ENCODE results near the gene NRG2. TPM values are rescaled to one million over a fixed set of nuclear protein-coding genes. Genes with fewer than 3 reads are reported as not detected.

Gene NRG2
- total RNA-seq, 1 experiment from 2014 or later = 0.17 TPM

DNA sequence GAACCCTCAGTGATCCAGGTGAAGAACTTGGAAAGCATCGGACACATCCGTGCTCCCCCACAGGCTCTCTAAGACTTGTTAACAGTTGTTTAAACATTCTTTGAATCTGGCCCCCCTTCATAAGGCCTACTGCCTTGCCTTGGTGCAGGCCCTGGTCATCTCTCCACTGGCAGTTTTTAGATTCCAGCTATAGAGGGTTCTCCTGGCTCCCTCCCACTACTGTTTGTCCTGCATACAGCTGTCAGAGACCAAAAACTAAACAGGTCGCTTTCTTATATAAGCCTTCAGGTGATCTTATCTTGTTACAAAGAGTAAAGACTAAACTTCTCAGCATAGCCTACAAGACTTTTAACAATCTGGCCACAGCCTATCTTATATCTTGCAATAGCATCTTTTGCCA is 32.3 kb downstream of the NRG2 start:
- DNase-seq (ENCODE audit: low read depth) = no peak

DNA sequence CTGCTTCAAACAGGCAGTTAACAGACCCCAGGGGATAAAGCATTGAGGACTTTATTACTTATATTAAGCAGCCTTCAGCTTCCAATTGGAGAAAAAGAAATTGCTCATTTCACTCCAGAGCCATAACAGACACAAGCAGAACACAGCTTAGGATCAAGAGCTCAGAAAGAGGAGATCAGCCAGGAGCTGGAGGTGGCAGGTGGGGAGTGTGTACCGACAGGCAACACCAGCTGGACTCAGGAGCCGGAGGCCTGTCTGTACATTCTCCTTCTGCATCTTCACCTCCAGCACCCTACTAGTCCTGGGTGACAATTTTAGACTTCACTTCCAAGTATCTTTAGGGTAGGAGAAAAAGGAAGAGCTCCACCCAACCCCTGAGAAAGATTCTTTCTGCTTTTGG is 35.8 kb downstream of the NRG2 start:
- no peak for DNase-seq (ENCODE audit: low read depth)

DNA sequence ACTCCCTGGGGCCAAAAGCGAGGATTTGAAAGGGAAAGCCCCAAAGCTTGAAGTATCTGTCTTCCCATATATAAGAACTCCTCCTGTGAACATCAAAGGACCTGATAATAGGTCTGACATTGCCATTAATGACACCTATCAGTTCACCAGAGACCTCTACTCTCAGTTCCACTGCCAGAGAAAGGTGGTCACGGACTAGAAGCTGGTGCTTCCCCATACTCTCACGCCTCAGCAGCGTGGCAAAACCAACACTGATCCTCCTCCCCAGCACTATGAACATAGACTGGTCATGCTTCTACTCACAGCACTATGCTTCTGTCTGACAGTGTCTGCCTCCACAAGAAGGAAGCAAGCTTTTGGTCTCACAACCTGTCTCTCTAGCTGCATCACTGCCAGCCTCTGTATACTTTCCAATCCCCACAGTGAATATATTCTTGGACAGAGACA is 37.9 kb downstream of the NRG2 start:
- DNase-seq (ENCODE audit: low read depth) = no peak

DNA sequence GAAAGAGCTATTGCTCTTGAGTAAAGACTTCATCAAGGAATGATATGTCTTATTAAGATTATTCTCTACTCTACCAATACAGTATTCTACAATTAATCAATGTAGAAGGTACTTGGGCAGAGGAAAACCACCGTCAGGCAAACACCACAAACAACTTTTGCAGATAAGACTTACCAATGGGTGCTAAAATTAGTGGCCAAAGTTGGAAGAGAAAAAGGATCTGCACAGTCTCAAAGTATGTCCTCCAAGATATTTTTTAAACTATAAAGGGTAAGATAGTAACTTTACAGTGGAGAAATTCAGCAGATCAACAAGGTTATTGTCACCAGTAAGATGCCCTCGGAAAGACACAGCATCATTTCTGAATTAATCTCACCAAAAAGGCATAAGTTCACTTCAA is 38.9 kb downstream of the NRG2 start:
- no peak for DNase-seq (ENCODE audit: low read depth)

DNA sequence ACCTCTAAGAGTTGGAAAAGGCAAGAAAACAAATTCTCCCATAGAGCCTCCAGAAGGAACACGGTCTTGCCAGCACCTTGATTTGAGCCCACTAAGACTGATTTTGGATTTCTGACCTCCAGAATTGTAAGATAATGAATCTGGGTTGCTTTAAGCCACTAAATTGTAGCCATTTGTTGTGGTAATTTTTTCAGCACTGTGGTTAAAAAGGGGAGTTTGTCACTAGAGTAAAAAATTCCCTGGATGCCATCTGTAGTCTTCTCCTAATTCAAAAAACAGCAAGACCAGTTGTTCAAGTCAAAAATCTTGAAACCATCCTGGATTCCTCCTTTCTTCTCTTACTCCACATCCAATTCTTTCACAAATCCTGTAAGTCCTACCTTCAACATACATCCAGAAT is 39.6 kb downstream of the NRG2 start:
- no peak for DNase-seq (ENCODE audit: low read depth)

DNA sequence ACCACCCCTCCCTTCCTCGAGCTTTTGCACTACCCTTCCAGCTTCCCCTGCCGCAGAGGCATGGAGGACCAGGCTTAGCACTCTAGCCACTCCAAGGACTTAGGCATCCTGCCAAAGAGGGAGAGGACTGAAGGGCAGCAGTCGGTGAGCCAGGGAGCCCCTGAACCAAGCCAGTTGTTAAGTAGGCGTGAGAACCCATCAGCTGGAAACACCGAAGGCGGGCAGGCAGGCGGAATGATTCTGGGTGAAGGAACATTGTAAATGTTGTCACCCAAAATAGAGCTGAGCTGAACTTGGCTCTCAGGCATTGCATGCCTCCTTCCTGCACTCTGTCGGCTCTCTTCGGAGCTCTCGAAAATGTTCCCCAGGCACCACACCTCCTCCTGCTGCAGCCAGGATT is 42.8 kb downstream of the NRG2 start:
- no peak for DNase-seq (ENCODE audit: low read depth)

DNA sequence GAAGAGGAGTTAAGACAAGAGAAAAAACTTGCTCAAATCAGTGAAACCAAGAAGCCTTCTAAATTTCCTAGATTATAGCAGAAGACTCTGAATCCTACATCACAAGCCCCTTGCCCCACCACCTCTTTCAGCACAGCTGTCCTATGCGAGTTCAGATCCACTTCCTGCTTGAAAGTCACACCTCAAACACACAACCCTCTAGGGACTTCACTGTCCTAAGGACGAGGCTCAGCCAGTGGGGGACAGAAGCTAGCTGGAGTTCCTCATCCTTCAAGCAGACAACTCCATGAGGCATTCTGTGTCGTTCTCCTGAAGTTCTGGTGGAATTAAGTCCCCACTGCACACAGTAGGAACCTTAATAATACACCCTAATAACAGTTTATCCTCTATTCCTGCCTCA is 44.3 kb downstream of the NRG2 start:
- no peak for DNase-seq (ENCODE audit: low read depth)

DNA sequence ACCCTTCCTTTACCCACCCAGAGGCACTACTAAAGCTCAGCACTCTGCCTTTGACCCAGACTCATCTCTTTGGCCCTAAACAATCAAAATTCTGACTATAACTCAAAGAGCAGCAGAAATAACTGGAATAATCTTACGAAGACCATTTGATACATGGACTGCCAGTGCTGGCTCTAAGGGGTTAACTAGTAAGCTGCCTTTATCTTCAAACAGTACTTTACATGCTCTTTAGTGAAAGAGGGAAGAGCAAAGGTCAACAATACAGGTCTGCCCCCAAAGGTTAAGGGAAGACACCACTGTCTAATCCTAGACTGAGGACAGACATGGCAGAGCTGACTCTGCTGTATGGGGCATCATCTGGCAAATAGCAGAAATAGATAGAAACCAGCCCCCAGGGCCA is 45.8 kb downstream of the NRG2 start:
- no peak for DNase-seq (ENCODE audit: low read depth)

DNA sequence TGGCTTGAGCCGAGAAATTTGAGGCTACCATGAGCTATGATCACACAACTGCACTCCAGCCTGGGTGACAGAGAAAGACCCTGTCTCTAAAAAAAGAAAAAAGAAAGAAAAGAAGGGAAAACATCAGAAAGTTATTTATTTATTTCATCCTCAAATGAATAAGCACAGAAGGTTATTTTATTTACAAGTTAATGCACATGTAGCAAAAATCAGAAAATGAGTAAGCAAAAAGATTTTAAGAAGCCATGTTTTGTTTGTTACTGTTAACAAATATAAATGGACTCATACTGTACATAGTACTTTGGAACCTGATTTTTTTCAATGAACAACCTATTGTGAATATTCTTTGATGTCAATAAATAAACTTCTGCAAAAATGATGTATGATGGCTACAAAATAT is 47.2 kb downstream of the NRG2 start:
- no peak for DNase-seq (ENCODE audit: low read depth)

DNA sequence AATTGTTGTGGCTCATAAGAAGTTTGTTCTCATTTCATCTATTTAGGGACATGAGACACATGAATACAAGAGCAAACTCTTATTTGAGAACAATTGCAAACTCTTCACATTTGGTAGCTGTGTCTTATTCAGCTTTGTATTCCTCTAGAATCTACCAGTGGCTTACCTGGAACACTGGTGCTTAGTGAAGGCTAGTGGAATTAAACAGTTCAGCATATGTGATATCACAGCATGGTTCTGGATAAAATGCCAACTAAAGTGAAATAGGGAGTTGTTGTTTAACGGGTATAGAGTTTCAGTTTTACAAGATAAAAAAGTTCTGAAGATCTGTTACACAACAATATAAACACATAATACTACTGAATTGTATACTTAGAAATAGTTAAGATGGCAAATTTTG is 48.9 kb downstream of the NRG2 start:
- no peak for DNase-seq (ENCODE audit: low read depth)

DNA sequence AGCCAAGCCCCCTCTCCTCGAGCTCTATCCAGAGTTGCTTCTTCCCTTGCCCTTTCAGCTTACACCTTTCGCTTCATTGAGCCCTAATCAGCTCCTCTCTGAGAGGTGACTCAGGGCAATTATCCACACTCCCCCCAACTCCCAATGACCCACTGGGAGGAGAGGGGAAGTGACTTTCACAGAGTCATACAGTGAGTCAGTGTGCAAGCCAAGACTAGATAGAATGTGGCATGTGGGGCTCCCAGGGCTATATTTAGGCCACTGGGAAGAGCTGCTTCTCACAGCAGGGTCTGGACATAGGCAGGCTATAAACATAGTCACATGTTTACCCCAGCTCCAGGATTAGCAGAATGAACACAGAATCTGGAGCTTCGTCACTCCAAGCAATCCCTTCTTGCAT is 57.4 kb downstream of the NRG2 start:
- DNase-seq (ENCODE audit: low read depth) = peak; percentile 98

DNA sequence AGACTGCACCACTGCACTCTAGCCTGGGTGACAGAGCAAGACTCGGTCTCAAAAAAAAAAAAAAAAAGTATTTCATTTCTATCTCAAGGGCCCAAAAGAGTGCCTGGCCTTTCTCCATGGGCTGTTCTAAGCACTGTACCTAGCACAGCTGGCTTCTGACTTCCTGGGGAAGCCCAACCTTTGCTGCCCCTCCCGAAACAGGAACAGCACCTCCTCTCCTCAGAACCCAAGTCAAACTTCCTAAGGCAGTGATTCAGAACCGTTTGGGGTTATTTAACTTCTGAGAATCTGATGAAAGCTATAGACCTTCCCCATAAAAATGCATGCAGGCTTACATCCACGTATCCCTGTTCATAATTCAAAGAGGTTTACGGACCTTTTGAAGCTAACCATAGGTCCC is 57.8 kb downstream of the NRG2 start:
- peak; percentile 69 for DNase-seq (ENCODE audit: low read depth)

DNA sequence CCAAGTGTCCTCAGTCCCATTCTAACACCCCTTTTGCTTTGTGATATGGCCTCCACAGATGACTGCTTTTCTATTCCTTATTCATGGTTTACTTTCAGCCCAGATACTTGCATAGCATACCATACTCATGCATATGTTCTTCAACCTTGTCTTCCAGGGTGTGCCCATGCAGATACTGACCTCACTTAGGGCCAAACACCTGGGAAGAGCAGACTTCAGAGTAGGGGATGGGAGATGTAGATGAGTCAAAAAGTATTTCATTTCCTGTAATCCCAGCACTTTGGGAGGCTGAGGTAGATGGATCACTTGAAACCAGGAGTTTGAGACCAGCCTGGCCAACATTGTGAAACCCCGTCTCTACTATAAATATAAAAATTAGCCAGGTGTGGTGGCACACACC is 58.3 kb downstream of the NRG2 start:
- no peak for DNase-seq (ENCODE audit: low read depth)

DNA sequence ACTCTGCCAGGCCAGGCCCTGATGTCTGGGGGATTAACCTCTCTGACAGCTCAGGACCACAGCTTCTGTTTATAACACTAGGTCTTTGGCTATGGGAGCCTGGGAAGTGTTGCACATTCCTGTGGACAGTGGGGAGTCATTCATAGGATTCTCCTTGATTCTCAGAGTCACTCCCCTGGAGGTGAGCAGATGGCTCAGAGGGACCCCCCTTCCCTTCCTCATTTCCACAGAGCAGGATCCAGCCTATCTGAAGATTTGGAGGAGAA is 60.2 kb downstream of the NRG2 start:
- peak; percentile 37 for DNase-seq (ENCODE audit: low read depth)

DNA sequence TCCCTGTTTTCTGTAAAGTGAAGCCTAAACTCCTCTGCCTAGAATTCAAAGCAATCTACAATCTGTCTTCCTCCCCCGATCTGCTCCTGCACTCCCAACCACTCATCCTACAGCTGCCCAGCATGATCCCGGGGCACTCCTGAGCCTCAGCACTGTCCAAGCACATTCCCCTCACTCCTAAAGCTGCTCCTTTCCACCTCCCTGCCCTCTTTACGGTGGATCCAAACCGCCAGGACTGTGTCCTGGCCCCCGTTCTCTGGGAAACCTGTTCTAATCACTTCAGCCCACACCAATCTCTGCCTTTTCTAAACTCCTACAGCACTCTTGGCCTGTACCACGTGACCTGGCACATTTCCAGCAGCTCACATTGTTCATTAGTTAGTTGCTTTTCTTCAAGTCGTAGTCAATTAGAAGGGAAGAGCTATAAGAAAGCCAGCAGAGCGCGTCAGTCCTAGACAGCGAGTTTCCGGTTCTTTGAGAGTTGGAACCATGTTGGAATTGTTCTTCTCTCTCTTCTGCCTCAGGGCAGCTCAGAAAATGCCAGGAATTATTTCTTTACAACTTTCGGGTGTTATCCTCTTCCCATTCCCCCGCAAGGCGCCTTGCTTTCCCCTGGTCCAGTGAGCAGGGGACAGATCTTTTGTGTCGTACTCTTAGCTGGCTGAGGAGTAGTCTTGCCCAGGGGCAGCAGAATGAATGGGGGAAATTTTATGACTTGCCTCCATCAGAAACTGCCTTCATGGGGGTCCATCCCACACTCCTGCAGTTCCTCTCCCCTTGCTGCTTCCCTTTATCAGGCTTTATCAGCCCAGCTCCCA is 60.7 kb downstream of the NRG2 start:
- DNase-seq (ENCODE audit: low read depth) = peak; percentile 41

DNA sequence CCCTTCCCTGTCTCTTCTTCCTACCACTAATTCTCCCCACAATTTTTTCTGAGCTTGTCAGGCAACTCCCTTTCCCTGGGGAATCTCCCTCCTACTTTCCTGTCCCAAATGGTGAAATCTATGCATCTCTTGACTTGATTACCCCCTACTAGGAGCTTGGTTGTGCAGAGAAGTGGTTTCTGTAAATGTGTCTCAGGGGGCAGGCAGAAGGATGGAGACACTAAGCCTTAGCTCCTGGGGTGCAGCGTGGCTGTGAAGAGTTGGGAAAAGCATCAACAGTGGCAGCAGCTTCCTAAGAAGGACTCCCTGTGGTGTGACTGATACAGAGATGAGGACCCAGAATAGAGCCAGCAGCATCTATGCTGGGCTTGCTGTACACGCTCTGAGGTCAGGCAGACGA is 62.3 kb downstream of the NRG2 start:
- no peak for DNase-seq (ENCODE audit: low read depth)

DNA sequence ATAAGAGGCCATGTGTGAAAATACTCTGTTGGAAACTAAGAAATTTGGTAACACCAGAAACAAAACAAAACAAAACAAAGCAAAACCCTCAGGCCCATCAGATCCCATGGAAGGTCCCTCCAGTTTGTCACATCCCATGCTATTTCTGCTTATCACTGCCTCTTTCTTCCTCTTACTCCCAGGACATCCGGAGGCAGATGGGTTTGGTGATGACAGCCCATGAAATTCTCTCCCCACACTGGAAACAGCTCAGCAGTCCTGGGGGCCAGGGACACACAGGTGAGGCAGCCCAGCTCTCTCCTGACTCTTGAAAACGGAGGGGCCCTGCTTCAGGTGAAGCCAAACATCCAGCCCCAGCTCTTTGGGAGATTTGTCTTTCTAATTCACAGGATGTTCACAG is 63.2 kb downstream of the NRG2 start:
- no peak for DNase-seq (ENCODE audit: low read depth)

DNA sequence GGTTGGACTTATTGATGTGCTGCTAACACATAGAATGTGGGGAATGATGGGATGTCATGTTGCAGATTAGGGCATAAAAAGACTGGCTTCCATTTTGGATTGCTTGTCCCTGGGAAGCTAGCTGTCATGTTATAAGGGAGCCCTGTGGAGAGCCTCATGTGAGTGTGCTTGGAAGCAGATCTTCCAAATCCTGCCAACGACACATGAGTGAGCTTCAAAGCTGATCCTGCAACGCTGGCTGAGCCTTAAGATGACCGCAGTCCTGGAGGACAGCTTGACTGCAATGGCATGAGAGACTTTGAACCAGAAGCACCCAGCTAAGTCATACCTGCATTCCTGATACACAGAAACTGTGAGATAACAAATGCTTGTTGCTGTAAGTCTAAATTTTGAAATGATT is 63.6 kb downstream of the NRG2 start:
- no peak for DNase-seq (ENCODE audit: low read depth)

DNA sequence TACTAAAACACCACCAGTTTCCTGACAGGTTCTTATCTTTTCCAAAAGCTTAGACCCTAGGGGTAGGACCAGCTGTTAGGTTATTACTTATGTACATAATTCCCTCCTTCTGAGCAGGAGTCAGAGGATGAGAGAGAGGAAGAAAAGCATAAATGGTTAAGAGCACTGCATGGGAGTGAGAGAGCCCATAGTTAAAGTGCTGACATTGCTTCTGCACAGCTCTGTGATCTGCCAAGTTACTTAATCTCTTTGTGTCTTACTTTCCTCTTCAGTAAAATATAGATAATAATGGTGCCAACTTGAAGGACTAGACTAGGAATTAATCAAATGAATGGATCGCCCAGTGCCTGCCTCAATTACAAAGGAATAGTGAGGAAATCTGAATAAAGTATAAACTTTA is 66.4 kb downstream of the NRG2 start:
- no peak for DNase-seq (ENCODE audit: low read depth)

DNA sequence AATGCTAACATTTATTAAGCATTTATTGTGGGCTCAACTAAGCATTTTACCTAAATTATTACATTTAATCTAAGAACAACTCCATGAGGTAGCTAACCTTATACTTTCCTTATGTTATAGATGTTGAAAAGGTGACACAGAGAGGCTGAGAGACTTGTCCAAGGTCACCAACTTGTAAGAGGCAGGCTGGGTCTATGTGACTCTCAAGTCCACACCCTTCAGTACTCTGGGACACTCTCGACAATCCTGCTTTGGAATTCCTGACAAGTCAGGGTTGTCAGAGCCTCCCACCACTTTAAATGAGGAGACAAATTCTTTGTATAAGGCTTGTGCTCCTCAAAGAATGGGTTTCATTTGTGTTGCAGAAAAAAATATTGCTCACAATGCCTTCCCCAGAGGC is 67.2 kb downstream of the NRG2 start:
- no peak for DNase-seq (ENCODE audit: low read depth)

DNA sequence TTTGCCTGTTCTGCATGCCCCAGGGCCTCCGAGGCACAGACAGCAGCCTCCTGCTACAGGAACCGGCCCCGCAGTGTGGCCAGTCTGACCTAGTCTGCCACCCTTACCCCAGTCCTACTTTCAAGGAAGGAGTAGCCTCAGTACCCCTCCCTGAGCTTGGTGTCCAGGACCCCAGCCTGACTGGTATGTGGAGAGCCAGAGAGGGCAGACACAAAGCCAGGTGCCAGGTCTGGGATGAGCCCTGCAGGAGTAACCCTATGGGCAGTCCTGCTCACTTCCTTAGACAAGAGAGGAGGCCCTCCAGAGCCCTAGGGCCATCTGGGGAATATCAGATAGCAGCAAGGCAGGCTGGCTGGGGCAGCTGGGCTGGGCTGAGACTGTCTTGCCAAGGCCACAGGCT is 67.8 kb downstream of the NRG2 start:
- no peak for DNase-seq (ENCODE audit: low read depth)

DNA sequence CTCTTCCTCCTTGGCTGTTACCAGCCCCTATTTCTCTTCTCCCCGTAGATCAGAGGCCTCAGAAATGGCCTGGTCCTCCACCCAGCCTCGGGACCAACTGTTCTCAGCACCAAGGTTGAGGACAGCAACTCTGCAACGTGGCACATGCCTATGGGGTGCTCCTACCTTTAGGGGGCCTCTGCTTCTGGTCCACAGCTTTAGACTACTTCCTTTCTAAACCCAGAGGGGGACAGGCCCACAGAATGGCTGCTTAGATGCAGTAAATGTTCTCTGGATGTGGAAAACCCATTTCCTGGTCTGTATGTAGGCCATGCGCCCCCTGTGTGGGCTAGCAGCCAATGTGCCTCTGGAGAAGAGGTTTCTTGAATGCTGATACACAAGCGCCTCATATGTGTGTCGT is 68.4 kb downstream of the NRG2 start:
- no peak for DNase-seq (ENCODE audit: low read depth)

DNA sequence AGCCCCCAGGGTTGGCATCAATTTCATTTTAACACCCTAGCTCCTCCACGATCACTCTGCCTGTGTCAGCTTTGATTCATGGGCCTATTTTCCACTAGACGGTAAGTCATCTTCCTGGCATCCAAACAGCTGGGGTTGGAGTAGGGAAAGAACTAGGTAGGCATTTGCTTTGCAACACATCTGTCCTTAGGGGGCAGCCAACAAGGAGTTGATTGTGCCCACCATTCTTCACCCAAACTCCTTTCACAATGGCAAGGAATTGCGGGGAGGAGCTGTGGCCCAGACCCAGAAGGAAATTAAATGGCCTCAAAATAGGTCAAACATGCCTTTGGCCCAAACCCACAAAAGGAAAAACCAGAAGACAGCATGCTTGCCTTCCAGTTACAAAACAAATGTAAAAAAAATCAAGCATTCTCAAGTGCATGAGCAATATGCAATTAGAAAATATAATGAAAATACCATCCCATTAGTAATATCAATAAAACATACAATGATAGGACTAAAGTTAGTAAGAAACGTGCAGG is 71.8 kb downstream of the NRG2 start:
- DNase-seq (ENCODE audit: low read depth) = no peak

DNA sequence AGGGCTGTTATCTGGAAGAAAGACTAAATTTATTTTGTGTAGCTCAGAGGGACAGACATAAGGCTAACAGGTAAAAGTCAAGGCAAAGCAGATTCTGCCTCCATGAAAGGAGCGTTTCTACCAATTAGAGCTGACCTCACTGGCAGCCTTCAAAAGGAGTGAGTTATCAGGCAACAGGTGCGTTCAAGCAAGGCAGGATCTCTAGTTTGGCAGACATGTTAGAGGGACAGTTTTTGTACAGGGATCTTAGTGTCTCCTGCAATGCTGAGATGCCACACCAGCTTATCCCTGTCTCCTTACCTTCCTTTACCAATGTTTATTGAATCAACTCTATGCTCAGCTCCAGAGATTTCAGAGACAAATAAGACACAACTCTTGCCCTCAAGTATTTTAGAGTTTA is 73.8 kb downstream of the NRG2 start:
- no peak for DNase-seq (ENCODE audit: low read depth)

All from Daoy (cell line).